Astrocyte of the spinal cord (primary cell): ENCODE results near the gene PTPA.

Experiments
- DNase-seq: peaks from one replicate; pipeline ENCODE4 v3.0.0; 2011; ENCODE audit warnings: low read depth, low spot score
- H3K4me3 ChIP-seq: 2 replicates; pipeline ENCODE4 v1.5.1; 2011; ENCODE audit warnings: low read depth, mild to moderate bottlenecking, low read length, moderate library complexity
- CTCF ChIP-seq: IDR thresholded peaks from 2 replicates; pipeline ENCODE4 v1.5.1; 2012; ENCODE audit warnings: low read depth, mild to moderate bottlenecking, low read length, inconsistent platforms
- in situ Hi-C: cut with HindIII; loops from 2 replicates; pipeline ENCODE4 v1.10.0; 2017; ENCODE audit warnings: low sequenced_read_pairs

The PTPA gene

GRCh38 chr9:129173296-129174101 lies 62.3 kb downstream of the PTPA start:
- no peak for TF ChIP-seq CTCF
- no peak for DNase-seq
- in situ Hi-C loops: no loop called here
- H3K4me3 ChIP-seq: no peak overlapping the region

GRCh38 chr9:129174102-129174723 lies 63.0 kb downstream of the PTPA start:
- DNase-seq: peak; percentile 93
- in situ Hi-C loops: no loop called here
- TF ChIP-seq CTCF: peak; percentile 95
- H3K4me3 ChIP-seq: peak overlapping the region; percentile 80

GRCh38 chr9:129174724-129175514 lies 63.7 kb downstream of the PTPA start:
- H3K4me3 ChIP-seq: peak overlapping the region; percentile 80
- in situ Hi-C loops: no loop called here
- DNase-seq: peak; percentile 94
- no peak for TF ChIP-seq CTCF

GRCh38 chr9:129175515-129175824 lies 64.3 kb downstream of the PTPA start:
- TF ChIP-seq CTCF: no peak
- DNase-seq: no peak
- H3K4me3 ChIP-seq: peak overlapping the region; percentile 80
- in situ Hi-C loops: no loop called here

GRCh38 chr9:129175825-129176633 lies 64.8 kb downstream of the PTPA start:
- peak overlapping the region; percentile 80 for H3K4me3 ChIP-seq
- in situ Hi-C loops: no loop called here
- TF ChIP-seq CTCF: no peak
- DNase-seq: peak; percentile 95
